ENCODE data around the gene RPGR. TPM values are rescaled to one million over a fixed set of nuclear protein-coding genes. Genes with fewer than 3 reads are reported as not detected.

Gene RPGR
- total RNA-seq, 1 donor from 2014 or later, result 8.6 TPM

- Mint-ChIP-seq H3K9me3 (no peaks in the 10 kb centered on the region), H3K36me3 (ENCODE audit: low read depth) (no peaks in the 10 kb centered on the region), H3K4me1 (no peaks in the 10 kb centered on the region), H3K4me3 (no peak overlapping the region), H3K27me3 (no peaks in the 10 kb centered on the region), H3K27ac (no peak overlapping the region)
- intact Hi-C loops (cut with micrococcal nuclease), result no loop called here
- DNase-seq, result no peak
Observed at GRCh38 chrX:38305971-38306370, 21.3 kb downstream of the RPGR start.

DNA sequence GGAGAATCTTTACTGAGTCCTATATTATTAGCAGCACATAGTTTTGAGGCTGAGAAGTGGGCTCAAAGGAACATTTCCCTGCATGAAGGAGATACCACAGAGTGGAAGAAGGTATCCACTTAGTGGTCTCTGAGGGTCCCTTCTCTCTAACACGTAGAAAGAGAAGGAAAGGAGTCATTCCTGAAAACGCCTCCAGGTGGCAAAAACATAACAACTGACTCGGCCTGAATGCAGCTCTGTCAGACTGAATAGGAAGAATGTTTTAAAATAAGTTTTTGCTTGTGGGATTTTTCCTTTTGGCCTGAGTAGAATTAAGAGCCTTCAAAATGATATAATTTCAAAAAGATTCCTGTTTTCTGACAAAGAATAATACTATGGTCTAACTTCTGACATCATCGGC lies 23.3 kb downstream of the RPGR start:
- Mint-ChIP-seq H3K27me3 (no peaks in the 10 kb centered on the region), H3K9me3 (no peaks in the 10 kb centered on the region), H3K4me1 (no peaks in the 10 kb centered on the region), H3K4me3 (no peak overlapping the region), H3K27ac (no peak overlapping the region), H3K36me3 (ENCODE audit: low read depth) (no peaks in the 10 kb centered on the region)
- intact Hi-C loops (cut with micrococcal nuclease), result no loop called here
- DNase-seq, result no peak

DNA sequence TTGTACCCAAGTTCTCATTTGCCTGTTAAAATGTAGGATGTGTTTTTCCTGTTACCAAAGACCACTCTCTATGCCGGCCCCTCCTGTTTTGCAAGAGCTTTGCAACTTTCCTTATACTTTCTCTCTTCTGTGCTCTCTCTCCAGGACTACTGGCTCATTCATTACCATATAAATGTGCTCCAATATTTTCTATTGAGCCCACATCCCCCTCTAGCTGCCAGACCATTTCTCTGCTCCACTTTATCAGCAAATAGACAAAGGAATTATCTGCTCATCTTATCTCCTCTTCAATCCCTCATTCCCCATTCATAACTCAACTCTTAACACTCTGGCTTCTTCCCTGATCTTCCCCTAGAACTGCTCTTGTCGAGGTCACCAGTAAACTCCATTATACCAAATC lies 33.6 kb downstream of the RPGR start:
- no peak for DNase-seq
- Mint-ChIP-seq H3K27ac (no peak overlapping the region), H3K9me3 (no peaks in the 10 kb centered on the region), H3K36me3 (ENCODE audit: low read depth) (no peaks in the 10 kb centered on the region), H3K27me3 (no peaks in the 10 kb centered on the region), H3K4me3 (no peak overlapping the region), H3K4me1 (no peaks in the 10 kb centered on the region)
- intact Hi-C loops (cut with micrococcal nuclease), result no loop called here

GRCh38 chrX:38287674-38288073 lies 39.6 kb downstream of the RPGR start:
- Mint-ChIP-seq H3K27me3 (peaks cover 2% of the 10 kb centered on the region), H3K4me3 (no peak overlapping the region), H3K4me1 (no peaks in the 10 kb centered on the region), H3K9me3 (no peaks in the 10 kb centered on the region), H3K27ac (no peak overlapping the region), H3K36me3 (ENCODE audit: low read depth) (no peaks in the 10 kb centered on the region)
- DNase-seq, result no peak
- intact Hi-C loops (cut with micrococcal nuclease), result no loop called here

DNA sequence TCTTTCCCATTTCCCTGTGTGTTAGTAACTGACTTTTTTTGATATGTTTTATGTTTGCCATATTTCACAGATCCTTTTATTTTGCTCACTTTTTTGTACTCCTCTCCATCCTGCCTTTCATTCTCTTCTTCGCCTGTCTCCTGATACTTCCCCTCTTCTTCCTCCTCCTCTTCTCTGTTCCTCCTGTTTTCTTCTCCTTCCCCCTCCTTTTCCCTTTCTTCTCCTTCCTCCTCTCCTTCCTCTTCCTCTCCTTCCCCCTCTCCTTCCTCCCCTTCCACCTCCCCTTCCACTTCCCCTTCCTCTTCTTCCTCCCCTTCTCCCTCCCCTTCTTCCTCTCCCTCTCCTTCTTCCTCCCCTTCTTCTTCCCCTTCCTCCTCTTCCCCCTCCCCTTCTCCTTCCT lies 41.7 kb downstream of the RPGR start:
- Mint-ChIP-seq H3K9me3 (no peaks in the 10 kb centered on the region), H3K4me3 (no peak overlapping the region), H3K36me3 (ENCODE audit: low read depth) (no peaks in the 10 kb centered on the region), H3K4me1 (no peaks in the 10 kb centered on the region), H3K27ac (no peak overlapping the region), H3K27me3 (peaks cover 2% of the 10 kb centered on the region)
- DNase-seq, result no peak
- intact Hi-C loops (cut with micrococcal nuclease), result no loop called here

DNA sequence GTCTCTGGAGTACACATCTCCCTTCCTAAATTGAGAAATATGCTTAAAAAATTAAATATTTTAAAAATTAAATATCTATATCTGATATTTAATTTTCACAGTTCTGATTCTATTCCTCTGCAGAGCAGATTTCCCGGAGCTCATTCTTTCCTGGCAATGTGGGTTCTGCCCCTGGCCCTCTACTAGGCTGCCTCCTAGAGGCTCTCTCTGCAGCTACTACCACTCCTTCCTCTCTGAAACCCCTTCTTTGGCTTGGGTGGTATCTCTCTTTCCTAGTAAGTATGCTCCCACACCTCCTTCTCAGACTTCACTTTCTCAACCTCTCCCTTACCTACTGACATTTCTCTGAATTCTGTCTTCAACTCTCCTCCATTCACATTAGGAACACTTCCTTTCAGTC lies 45.3 kb downstream of the RPGR start:
- H3K9me3 Mint-ChIP-seq, result no peaks in the 10 kb centered on the region
- no peak overlapping the region for H3K27ac Mint-ChIP-seq
- H3K27me3 Mint-ChIP-seq, result peaks cover 2% of the 10 kb centered on the region
- no peaks in the 10 kb centered on the region for H3K36me3 Mint-ChIP-seq (ENCODE audit: low read depth)
- intact Hi-C loops (cut with micrococcal nuclease), result no loop called here
- H3K4me3 Mint-ChIP-seq, result no peak overlapping the region
- H3K4me1 Mint-ChIP-seq, result no peaks in the 10 kb centered on the region
- no peak for DNase-seq

DNA sequence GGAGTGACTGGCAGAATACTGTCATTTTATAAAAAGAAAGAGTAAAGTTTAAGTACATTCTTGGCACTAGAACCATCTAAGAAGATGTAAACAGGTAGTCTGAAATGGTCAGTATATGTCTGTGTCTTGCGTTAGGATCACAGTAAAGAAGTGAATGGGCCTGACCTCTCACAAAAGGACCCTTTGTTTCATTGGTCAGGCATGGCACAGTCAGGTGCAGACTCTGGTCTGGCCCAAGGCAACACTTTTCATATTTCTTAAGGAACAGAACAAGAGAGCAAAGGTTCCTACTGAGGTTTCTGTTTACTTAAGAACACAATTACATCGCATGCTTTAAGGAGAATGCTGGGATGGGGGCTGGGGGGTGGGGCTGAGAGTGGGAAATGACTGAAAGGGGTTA lies 48.1 kb downstream of the RPGR start:
- Mint-ChIP-seq H3K4me3 (no peak overlapping the region), H3K4me1 (no peaks in the 10 kb centered on the region), H3K9me3 (no peaks in the 10 kb centered on the region), H3K27ac (no peak overlapping the region), H3K27me3 (no peaks in the 10 kb centered on the region), H3K36me3 (ENCODE audit: low read depth) (no peaks in the 10 kb centered on the region)
- intact Hi-C loops (cut with micrococcal nuclease), result no loop called here
- no peak for DNase-seq

DNA sequence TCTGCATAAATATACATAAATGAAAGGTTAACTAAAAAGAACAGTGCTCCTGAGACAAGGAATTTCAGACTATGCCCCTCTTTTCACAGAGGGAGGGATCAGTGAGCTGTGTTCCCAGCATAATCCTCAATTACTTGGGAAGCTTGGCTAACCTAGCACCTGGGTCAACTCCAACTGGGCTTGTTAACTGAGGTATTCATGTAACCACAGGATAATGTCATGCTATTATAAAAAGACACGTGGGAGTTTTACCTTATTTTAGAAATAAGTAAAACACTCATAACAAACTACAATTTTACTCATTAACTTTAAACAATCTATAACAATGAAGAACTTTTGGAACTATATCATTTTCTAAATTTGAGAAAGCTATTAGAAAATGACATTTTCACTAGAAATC lies 48.6 kb downstream of the RPGR start:
- DNase-seq, result no peak
- no peak overlapping the region for H3K27ac Mint-ChIP-seq

DNA sequence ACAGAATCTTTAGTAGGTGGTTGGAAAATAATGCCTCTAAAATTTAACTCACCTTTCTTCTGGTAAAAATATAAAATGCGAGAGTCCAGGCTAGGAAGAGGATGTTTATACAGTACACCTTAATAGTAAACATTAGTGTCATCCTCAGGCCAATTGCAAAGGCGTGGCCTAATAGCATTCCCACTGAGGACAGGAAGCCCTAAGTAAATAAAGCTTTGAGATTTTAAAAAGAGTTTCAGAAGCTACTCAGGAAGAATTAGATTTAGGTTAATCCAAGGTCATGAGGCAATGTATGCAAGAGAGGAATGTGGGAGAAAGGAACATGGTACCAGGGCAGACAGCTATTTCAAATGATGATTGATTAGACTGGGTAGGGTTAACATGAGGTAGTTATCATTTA lies 49.5 kb downstream of the RPGR start:
- H3K9me3 Mint-ChIP-seq, result no peaks in the 10 kb centered on the region
- H3K4me1 Mint-ChIP-seq, result no peaks in the 10 kb centered on the region
- H3K4me3 Mint-ChIP-seq, result no peak overlapping the region
- no peaks in the 10 kb centered on the region for H3K27me3 Mint-ChIP-seq
- no peak overlapping the region for H3K27ac Mint-ChIP-seq
- intact Hi-C loops (cut with micrococcal nuclease), result no loop called here
- DNase-seq, result no peak
- H3K36me3 Mint-ChIP-seq (ENCODE audit: low read depth), result peaks cover 1% of the 10 kb centered on the region

More for the DNA sequence above, 48.6 kb downstream of the RPGR start:
- H3K4me3 Mint-ChIP-seq, result no peak overlapping the region
- no peaks in the 10 kb centered on the region for H3K27me3 Mint-ChIP-seq
- H3K9me3 Mint-ChIP-seq, result no peaks in the 10 kb centered on the region
- H3K4me1 Mint-ChIP-seq, result no peaks in the 10 kb centered on the region
- intact Hi-C loops (cut with micrococcal nuclease), result no loop called here
- peaks cover 1% of the 10 kb centered on the region for H3K36me3 Mint-ChIP-seq (ENCODE audit: low read depth)

- intact Hi-C loops (cut with micrococcal nuclease), result no loop called here
- H3K27ac Mint-ChIP-seq, result no peak overlapping the region
- DNase-seq, result no peak
- peaks cover 1% of the 10 kb centered on the region for H3K36me3 Mint-ChIP-seq (ENCODE audit: low read depth)
- H3K4me3 Mint-ChIP-seq, result no peak overlapping the region
- no peaks in the 10 kb centered on the region for H3K27me3 Mint-ChIP-seq
- no peaks in the 10 kb centered on the region for H3K9me3 Mint-ChIP-seq
- H3K4me1 Mint-ChIP-seq, result no peaks in the 10 kb centered on the region
Observed at GRCh38 chrX:38277136-38277535, 50.2 kb downstream of the RPGR start.

DNA sequence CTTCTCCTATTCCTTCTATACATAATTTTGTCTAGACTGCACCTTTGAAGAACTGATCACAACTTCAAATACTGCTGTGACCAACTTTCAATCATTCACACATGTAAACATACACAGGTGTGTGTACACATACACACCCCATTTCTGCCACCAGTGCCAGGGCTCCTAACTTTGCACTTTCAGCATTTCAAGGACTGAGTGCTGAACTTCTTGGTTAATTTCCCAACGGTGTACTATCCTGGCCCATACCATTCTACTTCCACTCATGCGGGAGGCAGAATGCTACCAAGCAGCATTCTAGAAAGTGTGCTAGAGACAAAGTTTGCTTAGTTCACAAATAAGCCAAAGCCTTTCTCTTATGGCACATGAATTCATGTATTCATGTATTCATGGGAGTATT lies 51.2 kb downstream of the RPGR start:
- no peak for DNase-seq
- intact Hi-C loops (cut with micrococcal nuclease), result no loop called here
- peaks cover 1% of the 10 kb centered on the region for H3K36me3 Mint-ChIP-seq (ENCODE audit: low read depth)
- no peak overlapping the region for H3K4me3 Mint-ChIP-seq
- H3K4me1 Mint-ChIP-seq, result no peaks in the 10 kb centered on the region
- H3K9me3 Mint-ChIP-seq, result no peaks in the 10 kb centered on the region
- no peaks in the 10 kb centered on the region for H3K27me3 Mint-ChIP-seq
- no peak overlapping the region for H3K27ac Mint-ChIP-seq

- Mint-ChIP-seq H3K27me3 (no peaks in the 10 kb centered on the region), H3K9me3 (no peaks in the 10 kb centered on the region), H3K27ac (no peak overlapping the region), H3K4me3 (no peak overlapping the region), H3K36me3 (ENCODE audit: low read depth) (peaks cover 1% of the 10 kb centered on the region), H3K4me1 (peaks cover 1% of the 10 kb centered on the region)
- intact Hi-C loops (cut with micrococcal nuclease), result no loop called here
- no peak for DNase-seq
Observed at GRCh38 chrX:38275615-38276014, 51.7 kb downstream of the RPGR start.

GRCh38 chrX:38273453-38273852 lies 53.9 kb downstream of the RPGR start:
- Mint-ChIP-seq H3K4me1 (peaks cover 2% of the 10 kb centered on the region), H3K4me3 (no peak overlapping the region), H3K36me3 (ENCODE audit: low read depth) (peaks cover 1% of the 10 kb centered on the region), H3K9me3 (no peaks in the 10 kb centered on the region), H3K27me3 (no peaks in the 10 kb centered on the region), H3K27ac (no peak overlapping the region)
- DNase-seq, result no peak
- intact Hi-C loops (cut with micrococcal nuclease), result no loop called here

DNA sequence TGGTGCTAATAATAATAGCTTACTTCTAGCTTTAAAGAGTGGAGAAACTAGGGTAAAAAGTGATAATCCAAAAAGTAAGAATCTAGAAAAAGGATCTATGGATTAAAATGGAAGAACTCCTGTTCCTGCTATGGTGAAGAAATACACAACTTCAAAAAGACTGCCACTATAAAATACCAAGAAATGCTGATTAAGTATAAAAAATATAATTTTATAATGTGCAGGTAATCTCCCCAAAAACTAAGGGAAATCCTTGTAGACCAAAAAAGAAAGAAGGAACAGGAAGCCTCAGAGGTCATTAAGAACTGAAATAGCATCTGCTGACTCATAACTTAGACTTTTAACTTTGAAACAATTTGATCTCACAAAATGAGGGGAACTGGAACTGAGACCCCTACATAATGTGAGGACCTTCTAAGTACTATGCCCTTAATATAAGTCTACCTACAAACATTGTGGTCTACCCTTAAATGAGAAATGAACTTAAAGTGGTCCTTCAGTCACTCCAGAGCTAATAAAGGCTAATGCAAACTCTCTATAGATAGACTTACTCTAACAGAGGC lies 56.1 kb downstream of the RPGR start:
- H3K27me3 Mint-ChIP-seq, result no peaks in the 10 kb centered on the region

DNA sequence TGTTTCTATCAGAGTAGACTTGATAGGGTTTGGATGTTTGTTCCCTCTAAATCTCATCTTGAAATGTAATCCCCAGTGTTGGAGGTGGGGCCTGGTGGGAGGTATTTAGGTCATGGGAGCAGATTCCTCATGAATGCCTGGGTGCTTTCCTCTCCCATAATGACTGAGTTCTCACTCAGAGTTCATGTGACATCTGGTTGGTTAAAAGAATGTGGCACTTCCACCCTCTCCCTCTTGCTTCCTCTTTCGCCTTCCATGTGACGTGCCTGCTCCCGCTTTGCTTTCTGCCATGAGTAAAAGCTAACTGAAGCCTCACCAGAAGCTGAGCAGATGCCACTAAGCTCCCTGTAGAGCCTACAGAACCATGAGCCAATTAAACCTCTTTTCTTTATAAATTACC lies 59.3 kb downstream of the RPGR start:
- no peak for DNase-seq
- no peak overlapping the region for H3K4me3 Mint-ChIP-seq
- no peaks in the 10 kb centered on the region for H3K36me3 Mint-ChIP-seq (ENCODE audit: low read depth)
- H3K9me3 Mint-ChIP-seq, result no peaks in the 10 kb centered on the region
- peaks cover 2% of the 10 kb centered on the region for H3K4me1 Mint-ChIP-seq
- no peak overlapping the region for H3K27ac Mint-ChIP-seq
- H3K27me3 Mint-ChIP-seq, result no peaks in the 10 kb centered on the region
- intact Hi-C loops (cut with micrococcal nuclease), result no loop called here

More for the DNA sequence above, 56.1 kb downstream of the RPGR start:
- no peak overlapping the region for H3K4me3 Mint-ChIP-seq
- no peak overlapping the region for H3K27ac Mint-ChIP-seq
- intact Hi-C loops (cut with micrococcal nuclease), result no loop called here
- no peaks in the 10 kb centered on the region for H3K9me3 Mint-ChIP-seq
- DNase-seq, result no peak
- H3K4me1 Mint-ChIP-seq, result peaks cover 2% of the 10 kb centered on the region
- H3K36me3 Mint-ChIP-seq (ENCODE audit: low read depth), result peaks cover 1% of the 10 kb centered on the region
